Spleen (tissue), 11 donors: ENCODE measurements around the gene MORN2. TPM values are rescaled to one million over a fixed set of nuclear protein-coding genes. Genes with fewer than 3 reads are reported as not detected.

Experiments
- DNase-seq: peaks from one replicate; pipeline ENCODE4 v3.0.0-alpha.2; 2020
- H3K27ac ChIP-seq, 8 donors: fragments of 200-600 bp; sonication (generic) in 7 of 8; 1 replicate in 4 of 8; 2 replicates in 4 of 8; pipeline versions ENCODE4 v1.5.0 to v1.8.0; 2016 to 2021; ENCODE audit warnings: inconsistent platforms in 4 of 8, mild to moderate bottlenecking in 4 of 8, moderate library complexity in 1 of 8
- H3K27me3 ChIP-seq, 7 donors: fragments of 200-600 bp; sonication (generic) in 6 of 7; replicated peaks in 1 of 7; 1 replicate in 4 of 7; 2 replicates in 3 of 7; pipeline versions ENCODE4 v1.5.0 to v1.8.0; 2016 to 2021; ENCODE audit warnings: inconsistent platforms in 3 of 7, mild to moderate bottlenecking in 1 of 7
- H3K36me3 ChIP-seq, 6 donors: fragments of 200-600 bp; sonication (generic) in 5 of 6; 1 replicate in 4 of 6; 2 replicates in 2 of 6; pipeline versions ENCODE4 v1.5.0 to v1.8.0; 2016 to 2021; ENCODE audit warnings: inconsistent platforms in 2 of 6
- H3K4me1 ChIP-seq, 6 donors: fragments of 200-600 bp; sonication (generic) in 5 of 6; 1 replicate in 3 of 6; 2 replicates in 3 of 6; pipeline versions ENCODE4 v1.5.0 to v1.8.0; 2016 to 2021; ENCODE audit warnings: inconsistent platforms in 3 of 6
- H3K4me3 ChIP-seq, 8 donors: fragments of 200-600 bp; sonication (generic) in 7 of 8; 1 replicate in 4 of 8; 2 replicates in 4 of 8; pipeline versions ENCODE4 v1.5.0 to v1.8.0; 2016 to 2021; ENCODE audit warnings: inconsistent platforms in 4 of 8, mild to moderate bottlenecking in 4 of 8, moderate library complexity in 2 of 8
- H3K9me3 ChIP-seq, 8 donors: fragments of 200-600 bp; sonication (generic) in 7 of 8; 1 replicate in 4 of 8; 2 replicates in 4 of 8; pipeline versions ENCODE4 v1.5.0 to v1.8.0; 2016 to 2021; ENCODE audit warnings: inconsistent platforms in 4 of 8
- POLR2A ChIP-seq, 3 donors: fragments of 450-650 bp; IDR thresholded peaks; one replicate each; pipeline ENCODE4 v1.5.1; 2017; ENCODE audit warnings: antibody characterized with exemption in 3 of 3, mild to moderate bottlenecking in 1 of 3
- POLR2AphosphoS5 ChIP-seq, 3 donors: sonication (generic); formaldehyde crosslinking; IDR thresholded peaks; one replicate each; pipeline ENCODE4 v1.5.1; 2017; ENCODE audit warnings: antibody characterized with exemption in 3 of 3
- WGBS, 5 donors: extraction: QIAGEN DNeasy Blood & Tissue Kit in 3 of 5; methylation state at CpG; one replicate each; pipeline versions ENCODE4 v1.1.5 to v1.1.7; 2013 to 2018; 5-methylcytosine and 5-hydroxymethylcytosine counted together
- intact Hi-C: fragments of 100-400 bp; cut with DNase I; formaldehyde crosslinking; loops from one replicate; pipeline ENCODE4 v1.15.0; 2023; ENCODE audit warnings: low total_unique reads
- polyA plus RNA-seq, 3 donors: library from polyadenylated mRNA; stranded (reverse); fragments of 200-250 nt; gene quantifications; one replicate each; pipeline ENCODE4 v1.2.1, GENCODE V29; 2013
- total RNA-seq, 7 donors: library from RNA; depleted of rRNA in 3 of 7; stranded (reverse); fragments of >200 nt in 3 of 7; fragmentation: NEBNext Ultra II Directional in 4 of 7; extraction: Animal tissue kit (Norgen Biotek cat#: 25700) in 4 of 7; gene quantifications; one replicate each; pipeline versions ENCODE4 v1.1.0 to v1.2.1, GENCODE V29; 2016 to 2021
- TF ChIP-seq, protein P1 (sequence below), 11 experiments: fragments of 200-600 bp in 7 of 11; fragments of 450-650 bp in 4 of 11; sonication (generic) in 4 of 11; IDR thresholded peaks in 8 of 11; conservative IDR thresholded peaks in 3 of 11; 1 replicate in 7 of 11; 2 replicates in 4 of 11; pipeline versions ENCODE4 v1.4.0 to v1.8.0; 2016 to 2021; ENCODE audit warnings: antibody characterized with exemption in 11 of 11, inconsistent platforms in 4 of 11, mild to moderate bottlenecking in 1 of 11
- donor health status: healthy with polysubstance abuse.
- donor health status: DM: no; HTN: no; CAD: no; lungs with moderate emphysema.
- donor health status: DM: no; HTN: no; CAD: no.
- donor health status: Bipolar disorder and iron deficiency.
- donor health status: healthy.
- donor health status: DM: no; HTN: no; CAD: no.
- donor health status: DM: yes; HTN: yes; CAD: no.

The MORN2 gene
- total and polyA plus RNA-seq, 10 donors, result 2.4 to 12.2 (median 6.6) TPM

DNA sequence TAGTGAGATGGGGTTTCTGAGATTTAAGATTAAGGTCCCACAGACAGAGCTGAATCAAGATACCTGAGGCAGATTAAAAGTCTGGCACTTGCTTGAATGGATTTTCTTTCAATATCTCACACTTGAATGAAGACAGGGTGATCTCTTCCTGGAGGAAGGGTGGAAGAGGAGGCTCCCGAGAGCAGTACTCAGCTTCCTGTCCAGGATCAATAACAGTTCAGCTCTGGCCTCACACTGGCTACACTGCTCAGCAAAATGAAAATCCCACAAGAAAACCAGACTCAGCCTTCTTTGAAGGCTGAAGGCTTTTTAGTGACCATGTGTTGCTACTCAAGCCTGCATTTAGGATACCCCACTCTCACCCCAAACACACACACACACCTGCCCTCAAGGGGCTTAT, 24.9 kb downstream of the MORN2 start:
- H3K4me3 ChIP-seq, result no peak overlapping the region
- TF ChIP-seq POLR2A (IDR thresholded peaks at IDR 0.05) (no peak), POLR2AphosphoS5 (IDR thresholded peaks at IDR 0.05) (no peak)
- TF ChIP-seq, protein P1, sequence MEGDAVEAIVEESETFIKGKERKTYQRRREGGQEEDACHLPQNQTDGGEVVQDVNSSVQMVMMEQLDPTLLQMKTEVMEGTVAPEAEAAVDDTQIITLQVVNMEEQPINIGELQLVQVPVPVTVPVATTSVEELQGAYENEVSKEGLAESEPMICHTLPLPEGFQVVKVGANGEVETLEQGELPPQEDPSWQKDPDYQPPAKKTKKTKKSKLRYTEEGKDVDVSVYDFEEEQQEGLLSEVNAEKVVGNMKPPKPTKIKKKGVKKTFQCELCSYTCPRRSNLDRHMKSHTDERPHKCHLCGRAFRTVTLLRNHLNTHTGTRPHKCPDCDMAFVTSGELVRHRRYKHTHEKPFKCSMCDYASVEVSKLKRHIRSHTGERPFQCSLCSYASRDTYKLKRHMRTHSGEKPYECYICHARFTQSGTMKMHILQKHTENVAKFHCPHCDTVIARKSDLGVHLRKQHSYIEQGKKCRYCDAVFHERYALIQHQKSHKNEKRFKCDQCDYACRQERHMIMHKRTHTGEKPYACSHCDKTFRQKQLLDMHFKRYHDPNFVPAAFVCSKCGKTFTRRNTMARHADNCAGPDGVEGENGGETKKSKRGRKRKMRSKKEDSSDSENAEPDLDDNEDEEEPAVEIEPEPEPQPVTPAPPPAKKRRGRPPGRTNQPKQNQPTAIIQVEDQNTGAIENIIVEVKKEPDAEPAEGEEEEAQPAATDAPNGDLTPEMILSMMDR (IDR thresholded peaks at IDR 0.05 in 8 of 11, conservative IDR thresholded peaks at IDR 0.05 in 3 of 11), result no peak
- no peaks in the 10 kb centered on the region for H3K4me1 ChIP-seq
- no peaks in the 10 kb centered on the region for H3K27me3 ChIP-seq
- WGBS, 5 donors, result 69 to 91% (median 83%) methylated on average over 1 of the region's 1 CpG
- H3K36me3 ChIP-seq, result no peaks in the 10 kb centered on the region
- no peak for DNase-seq
- H3K9me3 ChIP-seq, result no peaks in the 10 kb centered on the region
- intact Hi-C loops, result no loop called here
- H3K27ac ChIP-seq, result no peak overlapping the region

DNA sequence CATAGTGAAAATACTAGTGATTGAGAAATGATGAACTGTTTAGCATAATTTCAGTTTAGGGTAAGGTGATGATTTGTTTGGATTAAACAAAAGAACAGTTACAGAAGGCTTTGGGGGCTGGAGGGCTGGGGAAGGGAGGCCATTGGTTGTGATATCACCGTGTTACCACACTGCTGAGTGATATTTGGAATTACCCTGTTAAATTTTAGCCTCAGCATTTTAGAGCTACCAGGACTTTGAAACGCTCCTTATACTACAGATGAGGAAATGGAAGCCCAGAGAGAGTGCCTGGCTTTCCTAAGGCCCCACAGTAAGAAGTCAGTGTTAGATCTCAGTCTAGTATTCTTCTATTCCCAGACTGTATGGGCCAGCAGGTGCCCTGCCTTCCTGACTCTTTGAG, 29.5 kb downstream of the MORN2 start:
- DNase-seq, result no peak
- Histone ChIP-seq H3K4me3 (no peak overlapping the region), H3K4me1 (no peaks in the 10 kb centered on the region), H3K36me3 (no peaks in the 10 kb centered on the region), H3K27me3 (no peaks in the 10 kb centered on the region), H3K27ac (no peak overlapping the region), H3K9me3 (no peaks in the 10 kb centered on the region)
- TF ChIP-seq POLR2A (IDR thresholded peaks at IDR 0.05), result no peak
- TF ChIP-seq, protein P1 (IDR thresholded peaks at IDR 0.05 in 8 of 11, conservative IDR thresholded peaks at IDR 0.05 in 3 of 11), result no peak
- no peak for TF ChIP-seq POLR2AphosphoS5 (IDR thresholded peaks at IDR 0.05)
- 67 to 88% (median 77%) methylated on average over 2 of the region's 2 CpGs for WGBS, 5 donors
- intact Hi-C loops, result no loop called here

GRCh38 chr2:38907242-38907641, 31.5 kb downstream of the MORN2 start:
- Histone ChIP-seq H3K4me3 (no peak overlapping the region), H3K27ac (no peak overlapping the region), H3K4me1 (no peaks in the 10 kb centered on the region), H3K9me3 (no peaks in the 10 kb centered on the region), H3K36me3 (no peaks in the 10 kb centered on the region), H3K27me3 (no peaks in the 10 kb centered on the region)
- TF ChIP-seq, protein P1 (IDR thresholded peaks at IDR 0.05 in 8 of 11, conservative IDR thresholded peaks at IDR 0.05 in 3 of 11), result no peak
- TF ChIP-seq POLR2A (IDR thresholded peaks at IDR 0.05) (no peak), POLR2AphosphoS5 (IDR thresholded peaks at IDR 0.05) (no peak)
- intact Hi-C loops, result no loop called here
- no peak for DNase-seq
- WGBS, 5 donors, result 68 to 83% (median 69%) methylated on average over 1 of the region's 1 CpG

GRCh38 chr2:38907743-38908562, 32.2 kb downstream of the MORN2 start:
- no peak overlapping the region for H3K4me3 ChIP-seq
- no peaks in the 10 kb centered on the region for H3K9me3 ChIP-seq
- intact Hi-C loops, result no loop called here
- H3K27me3 ChIP-seq, result no peaks in the 10 kb centered on the region
- 58 to 78% (median 69%) methylated on average over 2 of the region's 2 CpGs for WGBS, 5 donors
- H3K27ac ChIP-seq, result no peak overlapping the region
- no peak for DNase-seq
- H3K36me3 ChIP-seq, result no peaks in the 10 kb centered on the region
- no peaks in the 10 kb centered on the region for H3K4me1 ChIP-seq
- TF ChIP-seq POLR2A (IDR thresholded peaks at IDR 0.05) (no peak), POLR2AphosphoS5 (IDR thresholded peaks at IDR 0.05) (no peak)
- TF ChIP-seq, protein P1 (IDR thresholded peaks at IDR 0.05 in 8 of 11, conservative IDR thresholded peaks at IDR 0.05 in 3 of 11), result no peak
